ENCODE data around the gene RNU6-1.

RNU6-1 gene

GRCh38 chr15:67861983-67862382, 22.1 kb upstream of the RNU6-1 start:
- TF ChIP-seq CTCF (conservative IDR thresholded peaks at IDR 0.05; ENCODE audit: low read depth): no peak
- POLR2A ChIA-PET (ENCODE audit: low non-redundant PET): no interaction called here
- no peak for DNase-seq (ENCODE audit: low spot score)
- H3K27ac ChIP-seq: no peak overlapping the region
- CTCF ChIA-PET: interaction anchor here (0.6 to 0.9 kb wide), 2 partner anchors 40 to 82 kb away, joined by 3 to 4 read pairs; no protein-coding TSS in a partner anchor

DNA sequence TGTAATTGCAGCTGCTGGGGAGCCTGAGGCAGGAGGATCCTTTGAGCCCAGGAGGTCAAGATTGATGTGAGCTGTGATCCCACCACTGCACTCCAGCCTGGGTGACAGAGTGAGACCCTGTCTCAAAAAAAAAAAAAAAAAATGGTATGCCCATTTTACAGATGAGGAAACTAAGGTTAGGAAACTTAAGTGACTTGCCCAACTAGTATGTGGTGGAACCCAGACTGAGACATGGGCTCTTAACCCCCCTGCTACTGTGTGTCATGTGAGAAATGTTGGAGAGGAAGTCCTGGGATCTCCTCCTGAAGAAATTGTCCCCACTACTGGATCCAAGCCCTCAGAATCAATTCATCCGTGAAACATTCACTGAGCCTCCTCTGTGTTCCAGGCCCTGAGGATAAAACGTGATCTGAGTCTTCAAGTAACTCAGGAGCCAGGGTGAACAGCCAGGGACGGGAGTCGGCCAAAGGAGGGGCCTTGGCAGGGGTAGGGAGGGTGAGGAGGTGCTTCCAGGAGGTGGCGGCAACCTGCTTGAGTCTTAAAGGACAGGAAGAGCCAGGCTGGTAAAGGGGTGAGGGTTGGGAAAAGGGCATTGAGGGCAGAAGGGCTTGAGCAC, 19.6 kb upstream of the RNU6-1 start:
- no peak for TF ChIP-seq CTCF (conservative IDR thresholded peaks at IDR 0.05; ENCODE audit: low read depth)
- ChIA-PET CTCF (no interaction called here), POLR2A (ENCODE audit: low non-redundant PET) (no interaction called here)
- no peak overlapping the region for H3K27ac ChIP-seq
- DNase-seq (ENCODE audit: low spot score): no peak

- no peak for TF ChIP-seq CTCF (conservative IDR thresholded peaks at IDR 0.05; ENCODE audit: low read depth)
- ChIA-PET POLR2A (ENCODE audit: low non-redundant PET) (no interaction called here), CTCF (interaction anchor here (0.6 kb wide), 2 partner anchors 21 to 1202 kb away, joined by 3 read pairs; no protein-coding TSS in a partner anchor)
- DNase-seq (ENCODE audit: low spot score): no peak
- no peak overlapping the region for H3K27ac ChIP-seq
Measured at GRCh38 chr15:67857220-67857619, 17.4 kb upstream of the RNU6-1 start.

DNA sequence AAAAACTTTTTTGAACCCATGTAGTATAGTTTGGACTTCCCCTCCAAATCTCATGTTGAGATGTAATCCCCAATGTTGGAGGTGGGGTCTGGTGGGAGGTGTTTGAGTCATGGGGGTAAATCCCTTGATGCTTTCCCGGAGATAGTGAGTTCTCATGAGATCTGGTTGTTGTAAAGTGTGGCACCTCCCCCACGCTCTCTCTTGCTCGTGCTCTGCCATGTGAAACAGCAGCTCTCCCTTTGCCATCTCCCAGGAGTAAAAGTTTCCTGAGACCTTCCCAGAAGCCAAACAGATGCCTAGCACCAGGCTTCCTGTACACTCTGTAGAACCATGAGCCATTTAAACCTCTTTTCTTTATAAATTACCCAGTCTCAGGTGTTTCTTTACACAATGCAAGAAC, 16.0 kb upstream of the RNU6-1 start:
- DNase-seq (ENCODE audit: low spot score): no peak
- POLR2A ChIA-PET (ENCODE audit: low non-redundant PET): no interaction called here
- TF ChIP-seq CTCF (conservative IDR thresholded peaks at IDR 0.05; ENCODE audit: low read depth): no peak
- H3K27ac ChIP-seq: no peak overlapping the region
- CTCF ChIA-PET: interaction anchor here (0.6 kb wide), 1 partner anchor 556 kb away, joined by 4 read pairs; no protein-coding TSS in a partner anchor

DNA sequence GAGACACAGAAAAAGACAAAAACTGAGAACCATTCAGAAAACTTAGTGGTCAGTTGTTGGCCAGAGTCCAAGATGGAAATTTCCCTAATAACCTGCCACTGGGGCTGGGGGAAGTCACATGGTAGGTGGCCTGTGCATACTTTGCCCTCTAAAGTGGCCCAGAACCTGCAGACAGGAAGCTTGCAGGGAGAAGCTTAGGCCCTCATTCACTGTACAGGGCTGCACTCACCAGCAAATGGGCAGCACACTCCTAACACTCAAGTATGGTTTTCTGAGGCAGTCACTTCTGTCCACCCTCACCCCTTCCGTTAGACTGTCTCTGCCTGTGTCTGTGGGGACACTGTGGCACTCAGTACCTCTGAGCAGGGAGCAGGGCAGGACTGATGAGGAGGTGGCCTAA, 14.5 kb upstream of the RNU6-1 start:
- no peak overlapping the region for H3K27ac ChIP-seq
- ChIA-PET POLR2A (ENCODE audit: low non-redundant PET) (no interaction called here), CTCF (interaction anchor here (0.6 kb wide), 1 partner anchor 297 kb away, joined by 3 read pairs; no protein-coding TSS in a partner anchor)
- no peak for DNase-seq (ENCODE audit: low spot score)
- TF ChIP-seq CTCF (conservative IDR thresholded peaks at IDR 0.05; ENCODE audit: low read depth): no peak

- no peak for TF ChIP-seq CTCF (conservative IDR thresholded peaks at IDR 0.05; ENCODE audit: low read depth)
- H3K27ac ChIP-seq: no peak overlapping the region
- CTCF ChIA-PET: interaction anchor here (0.6 kb wide), 1 partner anchor 296 kb away, joined by 3 read pairs; no protein-coding TSS in a partner anchor
- no peak for DNase-seq (ENCODE audit: low spot score)
- POLR2A ChIA-PET (ENCODE audit: low non-redundant PET): no interaction called here
Measured at GRCh38 chr15:67853454-67853853, 13.6 kb upstream of the RNU6-1 start.

All from RWPE1 (cell line).